ENCODE data around the gene ARHGAP6. TPM values are rescaled to one million over a fixed set of nuclear protein-coding genes. Genes with fewer than 3 reads are reported as not detected.

ARHGAP6 gene
- total RNA-seq, 1 donor from 2014 or later = 16.7 TPM

GRCh38 chrX:11600578-11600977 is 65.1 kb downstream of the ARHGAP6 start:
- no peaks in the 10 kb centered on the region for H3K9me3 ChIP-seq
- H3K4me3 ChIP-seq = no peak overlapping the region
- H3K4me1 ChIP-seq = no peaks in the 10 kb centered on the region
- no peak for TF ChIP-seq CTCF (IDR thresholded peaks at IDR 0.05)
- no peaks in the 10 kb centered on the region for H3K27me3 ChIP-seq (ENCODE audit: low read depth)
- no peak for ATAC-seq
- no peak overlapping the region for H3K27ac ChIP-seq
- intact Hi-C loops (cut with DNase I) = no loop called here
- DNase-seq = no peak
- no peaks in the 10 kb centered on the region for H3K36me3 ChIP-seq

GRCh38 chrX:11597479-11597878 is 68.2 kb downstream of the ARHGAP6 start:
- Histone ChIP-seq H3K4me3 (no peak overlapping the region), H3K36me3 (no peaks in the 10 kb centered on the region), H3K27me3 (ENCODE audit: low read depth) (no peaks in the 10 kb centered on the region), H3K4me1 (no peaks in the 10 kb centered on the region), H3K9me3 (no peaks in the 10 kb centered on the region), H3K27ac (no peak overlapping the region)
- ATAC-seq = no peak
- DNase-seq = no peak
- intact Hi-C loops (cut with DNase I) = no loop called here
- no peak for TF ChIP-seq CTCF (IDR thresholded peaks at IDR 0.05)

DNA sequence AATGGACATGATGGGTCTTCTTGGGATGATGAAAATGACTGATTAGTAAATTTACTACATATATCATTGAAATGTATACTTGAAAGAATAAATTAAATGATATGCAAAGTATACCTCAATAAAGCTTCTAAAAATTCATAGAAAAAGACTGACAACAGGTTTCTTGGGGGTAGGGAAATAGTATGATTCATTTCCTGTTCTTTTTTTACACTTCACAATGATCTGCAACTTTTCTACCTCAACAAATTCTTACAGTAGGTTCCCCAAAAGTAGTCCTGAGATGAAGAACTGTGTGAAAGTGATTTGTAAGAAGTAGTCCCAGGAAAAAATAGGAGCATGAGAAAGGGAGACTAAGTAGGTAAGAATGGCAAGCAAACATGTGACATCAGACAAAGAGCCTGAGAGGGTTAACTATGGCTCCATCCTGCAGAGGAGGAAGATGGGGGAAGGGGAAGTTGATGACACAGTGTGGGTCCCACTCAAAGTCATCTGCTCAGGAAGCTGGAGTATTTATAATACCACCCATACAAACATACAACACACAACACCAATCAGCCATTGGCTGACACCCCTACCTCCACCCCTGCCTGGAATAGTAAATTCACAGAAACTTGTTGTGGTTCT is 73.9 kb downstream of the ARHGAP6 start:
- DNase-seq = no peak
- no peak overlapping the region for H3K27ac ChIP-seq
- ATAC-seq = no peak
- no peaks in the 10 kb centered on the region for H3K9me3 ChIP-seq
- H3K4me3 ChIP-seq = no peak overlapping the region
- no peaks in the 10 kb centered on the region for H3K36me3 ChIP-seq
- H3K27me3 ChIP-seq (ENCODE audit: low read depth) = no peaks in the 10 kb centered on the region
- no peak for TF ChIP-seq CTCF (IDR thresholded peaks at IDR 0.05)
- H3K4me1 ChIP-seq = no peaks in the 10 kb centered on the region
- intact Hi-C loops (cut with DNase I) = no loop called here

DNA sequence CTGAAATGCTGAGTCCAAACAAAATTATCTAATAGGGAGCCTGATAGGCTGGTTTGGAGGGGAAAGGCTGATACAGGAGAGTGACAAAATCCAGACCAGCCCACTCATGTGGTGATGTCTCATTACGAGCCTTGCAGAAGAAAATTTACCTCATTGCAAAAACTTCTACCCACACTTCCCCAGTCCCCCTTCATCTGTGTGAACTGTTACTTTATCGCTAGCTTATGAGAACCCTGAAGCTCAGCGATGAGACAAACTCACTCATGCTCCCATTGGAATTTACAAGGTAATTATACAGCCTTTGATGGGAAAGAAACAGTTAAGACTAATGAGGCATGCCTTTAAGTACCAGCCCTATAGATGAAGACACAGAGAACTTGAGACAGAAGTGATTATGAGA is 76.1 kb downstream of the ARHGAP6 start:
- TF ChIP-seq CTCF (IDR thresholded peaks at IDR 0.05) = no peak
- Histone ChIP-seq H3K4me1 (no peaks in the 10 kb centered on the region), H3K9me3 (no peaks in the 10 kb centered on the region), H3K27ac (no peak overlapping the region), H3K36me3 (no peaks in the 10 kb centered on the region), H3K27me3 (ENCODE audit: low read depth) (no peaks in the 10 kb centered on the region), H3K4me3 (no peak overlapping the region)
- DNase-seq (no peak), ATAC-seq (no peak)
- intact Hi-C loops (cut with DNase I) = no loop called here

DNA sequence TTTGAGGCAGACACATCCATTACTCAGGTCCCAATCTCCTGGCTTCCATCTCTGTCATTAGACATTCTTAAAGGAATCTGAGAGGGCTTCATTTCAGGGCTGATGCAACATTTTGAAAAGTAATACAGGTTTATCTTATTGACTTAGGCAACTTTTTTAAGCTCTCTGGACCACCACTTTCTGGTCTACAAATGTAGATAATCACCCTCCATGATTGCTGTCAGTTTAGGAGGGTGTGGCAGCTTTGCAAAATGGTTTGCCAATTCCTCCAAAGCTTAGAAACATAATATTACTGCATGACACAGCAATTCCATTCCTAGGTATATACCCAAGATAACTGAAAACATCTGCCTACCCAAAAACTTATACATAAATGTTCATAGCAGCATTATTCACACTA is 77.6 kb downstream of the ARHGAP6 start:
- intact Hi-C loops (cut with DNase I) = no loop called here
- H3K4me1 ChIP-seq = no peaks in the 10 kb centered on the region
- H3K36me3 ChIP-seq = no peaks in the 10 kb centered on the region
- H3K9me3 ChIP-seq = no peaks in the 10 kb centered on the region
- DNase-seq (no peak), ATAC-seq (no peak)
- H3K4me3 ChIP-seq = no peak overlapping the region
- no peaks in the 10 kb centered on the region for H3K27me3 ChIP-seq (ENCODE audit: low read depth)
- no peak for TF ChIP-seq CTCF (IDR thresholded peaks at IDR 0.05)
- H3K27ac ChIP-seq = no peak overlapping the region

Measured in lower lobe of right lung (tissue), 2 donors.